GM19372 (cell line): ENCODE measurements around the gene ATP13A3.

ENCODE experiments used
- ATAC-seq: cut with Tn5 transposase; IDR thresholded peaks from one replicate; pipeline ENCODE4 v1.9.1; 2021; ENCODE audit warnings: mild to moderate bottlenecking, low read depth, moderate library complexity; ENCODE audit not compliant: unreplicated experiment

The ATP13A3 gene

GRCh38 chr3:194447161-194447560, 39.6 kb downstream of the ATP13A3 start:
- ATAC-seq: no peak

GRCh38 chr3:194446754-194447153, 40.0 kb downstream of the ATP13A3 start:
- ATAC-seq: no peak

- ATAC-seq: no peak
These were observed 40.6 kb downstream of the ATP13A3 start for GRCh38 chr3:194446172-194446571.

GRCh38 chr3:194443901-194444300, 42.9 kb downstream of the ATP13A3 start:
- no peak for ATAC-seq

GRCh38 chr3:194440756-194441155, 46.0 kb downstream of the ATP13A3 start:
- no peak for ATAC-seq

GRCh38 chr3:194439881-194440550, 46.8 kb downstream of the ATP13A3 start:
- ATAC-seq: no peak

GRCh38 chr3:194434503-194434902, 52.3 kb downstream of the ATP13A3 start:
- no peak for ATAC-seq

- no peak for ATAC-seq
These were observed 55.2 kb downstream of the ATP13A3 start for GRCh38 chr3:194431554-194431953.

- ATAC-seq: no peak
These were observed 61.4 kb downstream of the ATP13A3 start for GRCh38 chr3:194425399-194425798.

GRCh38 chr3:194424953-194425352, 61.8 kb downstream of the ATP13A3 start:
- no peak for ATAC-seq

GRCh38 chr3:194424373-194424772, 62.4 kb downstream of the ATP13A3 start:
- ATAC-seq: no peak

- no peak for ATAC-seq
These were observed 63.5 kb downstream of the ATP13A3 start for GRCh38 chr3:194423317-194423716.

GRCh38 chr3:194422188-194422587, 64.6 kb downstream of the ATP13A3 start:
- ATAC-seq: no peak

GRCh38 chr3:194418671-194419070, 68.1 kb downstream of the ATP13A3 start:
- ATAC-seq: no peak

- ATAC-seq: no peak
These were observed 79.4 kb downstream of the ATP13A3 start for GRCh38 chr3:194407423-194407822.

GRCh38 chr3:194405766-194406165, 81.0 kb downstream of the ATP13A3 start:
- no peak for ATAC-seq

- ATAC-seq: no peak
These were observed 82.2 kb downstream of the ATP13A3 start for GRCh38 chr3:194404365-194405140.

GRCh38 chr3:194401868-194402329, 84.9 kb downstream of the ATP13A3 start:
- ATAC-seq: no peak

GRCh38 chr3:194401346-194401745, 85.5 kb downstream of the ATP13A3 start:
- ATAC-seq: no peak

- no peak for ATAC-seq
These were observed 86.9 kb downstream of the ATP13A3 start for GRCh38 chr3:194399874-194400411.

GRCh38 chr3:194399166-194399565, 87.6 kb downstream of the ATP13A3 start, which contains the start of gene GP5:
GP5 (minus strand) TSS chr3:194399266; CDS start chr3:194398282, 984 bp downstream.
- no peak for ATAC-seq
